GM12892 (cell line): ENCODE data around the gene SLC35A3.

Experiments
- POLR2A ChIP-seq: IDR thresholded peaks from 2 replicates; pipeline ENCODE4 v1.6.1; 2011; ENCODE audit warnings: low read depth, low read length, control low read depth
- POLR2AphosphoS5 ChIP-seq: IDR thresholded peaks from 2 replicates; pipeline ENCODE4 v1.6.1; 2011; ENCODE audit warnings: low read depth, low read length, control low read depth

- TF ChIP-seq POLR2A: no peak
- no peak for TF ChIP-seq POLR2AphosphoS5
These were observed 13.0 kb upstream of the SLC35A3 start for GRCh38 chr1:99956755-99957154.
